ENCODE results near the gene LPCAT2. TPM values are rescaled to one million over a fixed set of nuclear protein-coding genes. Genes with fewer than 3 reads are reported as not detected.

Gene LPCAT2
- total and polyA plus RNA-seq, 4 donors = 0.96 to 4.2 (median 2.7) TPM

GRCh38 chr16:55568207-55568606, 59.3 kb downstream of the LPCAT2 start:
- no peaks in the 10 kb centered on the region for H3K4me1 ChIP-seq (ENCODE audit: control insufficient read depth in 4 of 4, insufficient read depth in 4 of 4, low read length in 3 of 4)
- no peak overlapping the region for H3K9ac ChIP-seq (ENCODE audit: low read depth in 1 of 2, low read length in 2 of 2)
- no peak for DNase-seq (ENCODE audit: low spot score)
- H3K4me3 ChIP-seq (ENCODE audit: low read depth in 1 of 3, low read length in 3 of 3) = no peak overlapping the region
- H3K27ac ChIP-seq (ENCODE audit: low read depth in 1 of 2, low read length in 2 of 2) = no peak overlapping the region
- H3K9me3 ChIP-seq (ENCODE audit: control insufficient read depth in 4 of 4, low read length in 3 of 4) = no peaks in the 10 kb centered on the region
- TF ChIP-seq RXRA (IDR thresholded peaks at IDR 0.05) (no peak), TAF1 (conservative IDR thresholded peaks at IDR 0.05) (no peak), GABPA (IDR thresholded peaks at IDR 0.05 in 1 of 2, conservative IDR thresholded peaks at IDR 0.05 in 1 of 2) (no peak), NR2F2 (IDR thresholded peaks at IDR 0.05) (no peak), HNF4G (IDR thresholded peaks at IDR 0.05) (no peak), RAD21 (IDR thresholded peaks at IDR 0.05) (no peak), REST (IDR thresholded peaks at IDR 0.05) (no peak), SP1 (IDR thresholded peaks at IDR 0.05) (no peak), ZBTB33 (IDR thresholded peaks at IDR 0.05) (no peak), YY1 (IDR thresholded peaks at IDR 0.05) (no peak), FOXA2 (IDR thresholded peaks at IDR 0.05) (no peak), CTCF (IDR thresholded peaks at IDR 0.05; ENCODE audit: low read depth, low read length, missing input control) (no peak), JUND (IDR thresholded peaks at IDR 0.05) (no peak), EGR1 (IDR thresholded peaks at IDR 0.05; ENCODE audit: low read depth in 2 of 2) (no peak), ATF3 (IDR thresholded peaks at IDR 0.05) (no peak), HNF4A (conservative IDR thresholded peaks at IDR 0.05) (no peak), FOXA1 (IDR thresholded peaks at IDR 0.05) (no peak), MAX (IDR thresholded peaks at IDR 0.05) (no peak)
- WGBS = 80% methylated on average over 3 of the region's 3 CpGs
- H3K36me3 ChIP-seq (ENCODE audit: control insufficient read depth in 4 of 4, insufficient read depth in 3 of 4, low read depth in 1 of 4, low read length in 3 of 4) = no peaks in the 10 kb centered on the region
- peaks cover 0 to 2% (median 0%) of the 10 kb centered on the region in 4 donors for H3K27me3 ChIP-seq (ENCODE audit: control insufficient read depth in 4 of 4, insufficient read depth in 4 of 4, low read length in 3 of 4)

All from liver (tissue), 9 donors.